HG03558 (cell line): ENCODE results near the gene CLIC1.
"Not testable (repeated sequence)": the region's sequence is repeated elsewhere in the genome, so short reads cannot be mapped to it uniquely, and the experiment has no call there.

Experiments used
- ATAC-seq: cut with Tn5 transposase; IDR thresholded peaks from one replicate; pipeline ENCODE4 v1.9.1; 2021; ENCODE audit warnings: moderate number of reproducible peaks; ENCODE audit not compliant: unreplicated experiment; ENCODE audit errors: extremely low read depth

CLIC1 gene

GRCh38 chr6:31725502-31726350 is 10.6 kb downstream of the CLIC1 start:
- ATAC-seq: no peak

- no peak for ATAC-seq
Observed at GRCh38 chr6:31723980-31724691, 12.2 kb downstream of the CLIC1 start.

- no peak for ATAC-seq
Observed at GRCh38 chr6:31723245-31723979, 12.9 kb downstream of the CLIC1 start, which contains the start of gene MPIG6B. Gene MPIG6B, plus strand, starts transcription at chr6:31723373. Its CDS starts 11 bp downstream, at chr6:31723384.

- ATAC-seq: no peak
Observed at GRCh38 chr6:31722173-31722572, 14.2 kb downstream of the CLIC1 start.

GRCh38 chr6:31721351-31722020 is 14.8 kb downstream of the CLIC1 start, which contains the start of gene LY6G6C:
Gene LY6G6C, minus strand, starts transcription at chr6:31721746. Its CDS starts 67 bp downstream, at chr6:31721679.
- ATAC-seq: no peak

- ATAC-seq: no peak
Observed at GRCh38 chr6:31720196-31720770, 16.0 kb downstream of the CLIC1 start.

- no peak for ATAC-seq
Observed at GRCh38 chr6:31719001-31719400, 17.3 kb downstream of the CLIC1 start.

GRCh38 chr6:31718265-31718664 is 18.1 kb downstream of the CLIC1 start:
- ATAC-seq: no peak

GRCh38 chr6:31717499-31718222 is 18.7 kb downstream of the CLIC1 start:
- ATAC-seq: no peak

GRCh38 chr6:31715022-31715958 is 21.0 kb downstream of the CLIC1 start, which contains the start of gene LY6G6D:
Gene LY6G6D, plus strand, starts transcription at chr6:31715348. Its CDS starts 8 bp downstream, at chr6:31715356.
- ATAC-seq: no peak

- no peak for ATAC-seq
Observed at GRCh38 chr6:31713991-31714684, 22.2 kb downstream of the CLIC1 start.

GRCh38 chr6:31713465-31713864 is 22.9 kb downstream of the CLIC1 start:
- ATAC-seq: no peak

GRCh38 chr6:31712296-31712695 is 24.0 kb downstream of the CLIC1 start:
- no peak for ATAC-seq

GRCh38 chr6:31711233-31711632 is 25.1 kb downstream of the CLIC1 start:
- no peak for ATAC-seq

- ATAC-seq: no peak
Observed at GRCh38 chr6:31710523-31711219, 25.7 kb downstream of the CLIC1 start.

- not testable (repeated sequence) for ATAC-seq
Observed at GRCh38 chr6:31709157-31709556, 27.2 kb downstream of the CLIC1 start.

GRCh38 chr6:31708224-31708623 is 28.1 kb downstream of the CLIC1 start:
- no peak for ATAC-seq
